GM13977 (cell line): ENCODE measurements around the gene TTYH2.
"Not testable (repeated sequence)": the region's sequence is repeated elsewhere in the genome, so short reads cannot be mapped to it uniquely, and the experiment has no call there.

ENCODE experiments used
- DNase-seq: peaks from one replicate; pipeline ENCODE4 v3.0.0; 2012; ENCODE audit warnings: low spot score
- CTCF ChIP-seq: IDR thresholded peaks from 2 replicates; pipeline ENCODE4 v1.5.1; 2012; ENCODE audit warnings: mild to moderate bottlenecking, control low read depth; ENCODE audit not compliant: insufficient read depth; ENCODE audit errors: extremely low read depth, missing control alignments
- in situ Hi-C: fragments of 300-500 bp; cut with MboI; formaldehyde crosslinking; loops from one replicate; pipeline ENCODE4 v1.12.0; 2022; ENCODE audit warnings: low sequenced_read_pairs, low pct_unique_long_range_greater_than_20kb, mixed read lengths, inconsistent platforms; ENCODE audit not compliant: unreplicated experiment

Gene TTYH2

GRCh38 chr17:74277935-74278334 lies 64.6 kb downstream of the TTYH2 start:
- no peak for DNase-seq
- in situ Hi-C loops = no loop called here
- TF ChIP-seq CTCF = no peak

GRCh38 chr17:74279617-74280016 lies 66.2 kb downstream of the TTYH2 start:
- DNase-seq, in situ Hi-C loops: not testable (repeated sequence)

- TF ChIP-seq CTCF = no peak
- in situ Hi-C loops = no loop called here
- DNase-seq = peak; percentile 79
Measured at GRCh38 chr17:74280093-74280513, 66.7 kb downstream of the TTYH2 start.

GRCh38 chr17:74281799-74282198 lies 68.4 kb downstream of the TTYH2 start:
- in situ Hi-C loops = no loop called here
- no peak for DNase-seq
- no peak for TF ChIP-seq CTCF

- in situ Hi-C loops, DNase-seq: not testable (repeated sequence)
Measured at GRCh38 chr17:74282274-74282586, 68.9 kb downstream of the TTYH2 start.

GRCh38 chr17:74282587-74283370 lies 69.4 kb downstream of the TTYH2 start:
- in situ Hi-C loops = no loop called here
- peak; percentile 69 for DNase-seq
- TF ChIP-seq CTCF = no peak

- in situ Hi-C loops = no loop called here
- TF ChIP-seq CTCF = no peak
Measured at GRCh38 chr17:74283371-74283673, 70.0 kb downstream of the TTYH2 start.

GRCh38 chr17:74287031-74287602 lies 73.7 kb downstream of the TTYH2 start:
- no peak for DNase-seq
- in situ Hi-C loops = no loop called here
- no peak for TF ChIP-seq CTCF

More at GRCh38 chr17:74283371-74283673, 70.0 kb downstream of the TTYH2 start:
- no peak for DNase-seq
